ENCODE measurements around the gene KCNMB1. TPM values are rescaled to one million over a fixed set of nuclear protein-coding genes. Genes with fewer than 3 reads are reported as not detected.
A peak's percentile ranks its signal among the peaks of the same experiment; 100 is the strongest.

Gene KCNMB1
- total RNA-seq, 2 experiments from 2014 or later, result not detected

DNA sequence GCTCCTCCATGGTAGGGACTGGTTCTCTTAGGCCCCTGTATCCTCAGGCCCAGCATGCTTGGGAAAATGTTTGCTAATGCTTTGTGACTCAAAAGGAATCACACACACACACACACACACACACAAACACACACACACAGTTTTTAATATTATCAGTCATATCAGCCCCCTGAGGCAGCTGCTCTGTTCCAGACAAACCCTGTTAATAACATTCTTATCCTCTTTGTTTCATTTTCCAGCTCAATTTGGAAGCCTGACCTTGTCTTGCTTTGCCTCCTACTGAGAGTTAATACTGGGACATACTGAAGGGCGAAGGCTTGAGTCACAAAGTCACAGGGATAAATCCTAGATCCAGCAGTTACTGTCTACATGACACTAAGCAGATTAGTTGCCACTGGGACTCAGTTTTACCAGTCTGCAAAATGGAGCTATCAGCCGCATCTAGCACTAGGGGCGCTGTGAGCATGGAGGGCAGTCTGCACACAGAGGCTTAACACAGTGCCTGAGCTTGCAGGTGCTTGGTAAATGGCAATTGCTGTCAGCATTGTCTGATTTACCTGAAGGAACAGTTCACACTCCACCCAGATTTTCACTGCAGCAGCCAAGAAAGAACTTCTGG, 37.1 kb upstream of the KCNMB1 start:
- peaks cover 26% of the 10 kb centered on the region for H3K27me3 Mint-ChIP-seq
- CTCF ChIA-PET, result interaction anchor here (1.1 to 3.1 kb wide), 6 partner anchors 9 to 200 kb away, joined by 3 to 16 read pairs (median 5); no protein-coding TSS in a partner anchor
- no peaks in the 10 kb centered on the region for H3K36me3 Mint-ChIP-seq

GRCh38 chr5:170425731-170426130, 36.6 kb upstream of the KCNMB1 start:
- ATAC-seq (no peak), DNase-seq (no peak)
- H3K9me3 Mint-ChIP-seq (ENCODE audit: low read depth), result no peaks in the 10 kb centered on the region
- CTCF ChIA-PET, result interaction anchor here (1.1 to 3.1 kb wide), 4 partner anchors 9 to 159 kb away, joined by 3 to 16 read pairs (median 5); no protein-coding TSS in a partner anchor
- H3K27ac Mint-ChIP-seq, result no peak overlapping the region
- peaks cover 23% of the 10 kb centered on the region for H3K27me3 Mint-ChIP-seq
- no peaks in the 10 kb centered on the region for H3K36me3 Mint-ChIP-seq
- no peak overlapping the region for H3K4me3 Mint-ChIP-seq
- H3K4me1 Mint-ChIP-seq, result peaks cover under 1% of the 10 kb centered on the region

More for the DNA sequence above, 37.1 kb upstream of the KCNMB1 start:
- Mint-ChIP-seq H3K4me3 (no peak overlapping the region), H3K27ac (no peak overlapping the region), H3K4me1 (no peaks in the 10 kb centered on the region), H3K9me3 (ENCODE audit: low read depth) (no peaks in the 10 kb centered on the region)
- no peak for ATAC-seq
- DNase-seq, result no peak

DNA sequence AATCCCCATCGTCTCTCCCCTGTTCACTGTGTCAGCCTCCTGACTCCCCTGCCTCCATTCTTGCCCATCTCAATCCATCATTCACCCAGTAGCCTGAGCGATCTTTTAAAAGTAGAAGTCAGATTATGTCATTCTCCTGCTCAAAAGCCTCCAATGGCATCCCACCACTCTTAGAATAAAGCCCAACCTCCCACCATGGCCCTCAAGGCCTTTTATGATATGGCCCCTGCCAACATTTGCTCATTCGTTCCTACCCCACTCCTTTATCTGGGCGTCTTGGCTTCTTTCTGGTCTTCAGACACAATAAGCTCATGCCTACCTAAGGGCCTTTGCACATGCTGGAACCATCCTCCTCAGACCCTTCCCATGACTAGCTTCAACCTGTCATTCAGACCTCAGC, 35.5 kb upstream of the KCNMB1 start:
- ATAC-seq (no peak), DNase-seq (no peak)
- Mint-ChIP-seq H3K4me1 (peaks cover 2% of the 10 kb centered on the region), H3K36me3 (no peaks in the 10 kb centered on the region), H3K27me3 (peaks cover 17% of the 10 kb centered on the region), H3K9me3 (ENCODE audit: low read depth) (no peaks in the 10 kb centered on the region), H3K4me3 (no peak overlapping the region), H3K27ac (no peak overlapping the region)
- CTCF ChIA-PET, result interaction anchor here (1.2 to 3.1 kb wide), 4 partner anchors 10 to 207 kb away, joined by 4 to 16 read pairs (median 4); no protein-coding TSS in a partner anchor

- Mint-ChIP-seq H3K27ac (no peak overlapping the region), H3K9me3 (ENCODE audit: low read depth) (no peaks in the 10 kb centered on the region), H3K36me3 (no peaks in the 10 kb centered on the region), H3K4me3 (no peak overlapping the region), H3K4me1 (peaks cover 2% of the 10 kb centered on the region), H3K27me3 (peaks cover 17% of the 10 kb centered on the region)
- ATAC-seq, result no peak
- DNase-seq, result no peak
- CTCF ChIA-PET, result interaction anchor here (0.9 to 3.1 kb wide), 6 partner anchors 11 to 198 kb away, joined by 3 to 16 read pairs (median 4); no protein-coding TSS in a partner anchor
Measured at GRCh38 chr5:170423692-170424091, 34.5 kb upstream of the KCNMB1 start.

- no peaks in the 10 kb centered on the region for H3K36me3 Mint-ChIP-seq
- peaks cover 2% of the 10 kb centered on the region for H3K4me1 Mint-ChIP-seq
- CTCF ChIA-PET, result interaction anchor here (0.9 to 4.6 kb wide), 13 partner anchors 10 to 238 kb away, joined by 3 to 38 read pairs (median 4); no protein-coding TSS in a partner anchor
- H3K27me3 Mint-ChIP-seq, result peaks cover 20% of the 10 kb centered on the region
- H3K27ac Mint-ChIP-seq, result no peak overlapping the region
- H3K9me3 Mint-ChIP-seq (ENCODE audit: low read depth), result no peaks in the 10 kb centered on the region
- no peak for ATAC-seq
- DNase-seq, result no peak
- no peak overlapping the region for H3K4me3 Mint-ChIP-seq
Measured at GRCh38 chr5:170421826-170422225, 32.7 kb upstream of the KCNMB1 start.

DNA sequence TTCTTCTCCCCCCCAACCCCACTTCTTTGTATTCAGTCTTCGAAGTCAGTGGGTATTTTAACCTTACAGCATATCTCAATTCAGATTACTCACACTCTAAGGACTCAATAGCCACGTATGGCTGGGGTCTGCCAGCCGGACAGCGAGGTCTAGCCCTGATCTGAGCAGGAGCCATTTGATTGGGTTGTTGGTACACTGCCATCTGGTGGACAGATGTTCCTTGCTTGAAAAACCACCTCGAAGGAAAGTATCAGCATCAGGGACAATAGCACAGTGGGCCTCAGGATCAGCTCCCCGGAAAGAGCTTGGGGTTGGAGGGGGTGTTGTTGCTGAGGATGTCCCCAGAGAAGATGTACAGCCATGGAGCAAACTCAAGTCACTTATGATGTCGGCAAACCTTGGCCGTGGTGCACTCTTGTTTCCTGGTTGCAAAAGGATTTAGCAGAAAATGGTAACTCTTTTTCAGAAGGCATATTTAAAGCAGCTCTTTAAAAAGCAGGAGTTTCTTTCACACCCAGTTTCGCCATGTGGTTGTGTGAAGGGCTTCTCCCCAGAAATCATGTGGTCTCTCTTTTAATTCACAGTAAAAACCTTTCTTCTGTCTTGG, 31.7 kb upstream of the KCNMB1 start:
- CTCF ChIA-PET, result interaction anchor here (0.7 to 4.6 kb wide), 15 partner anchors 10 to 237 kb away, joined by 3 to 38 read pairs (median 4); no protein-coding TSS in a partner anchor
- Mint-ChIP-seq H3K27ac (no peak overlapping the region), H3K9me3 (ENCODE audit: low read depth) (no peaks in the 10 kb centered on the region), H3K4me1 (peaks cover 6% of the 10 kb centered on the region), H3K36me3 (no peaks in the 10 kb centered on the region), H3K27me3 (peaks cover 20% of the 10 kb centered on the region), H3K4me3 (no peak overlapping the region)
- ATAC-seq, result peak; percentile 61
- peak; percentile 66 for DNase-seq

DNA sequence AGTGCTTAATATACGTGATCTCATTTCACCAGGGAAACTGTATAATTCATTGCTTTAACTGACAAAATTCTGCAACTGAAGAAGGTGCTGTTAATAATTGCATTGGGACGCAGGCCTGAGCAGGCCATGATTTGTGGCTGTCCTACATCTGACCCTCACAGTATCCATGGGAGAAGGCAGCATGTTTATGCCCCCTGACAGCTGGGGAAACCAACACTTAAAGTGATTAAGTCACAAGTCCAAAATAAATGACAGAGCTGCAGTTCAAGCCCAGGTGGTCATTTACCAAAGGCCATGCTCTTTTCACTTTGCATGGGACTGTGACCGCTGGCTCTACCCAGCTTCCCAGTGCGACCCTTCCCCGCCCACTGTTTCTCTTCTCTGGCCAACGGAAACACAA, 30.5 kb upstream of the KCNMB1 start:
- CTCF ChIA-PET, result interaction anchor here (0.7 to 4.6 kb wide), 9 partner anchors 9 to 196 kb away, joined by 3 to 38 read pairs (median 3); no protein-coding TSS in a partner anchor
- Mint-ChIP-seq H3K27me3 (peaks cover 20% of the 10 kb centered on the region), H3K27ac (no peak overlapping the region), H3K4me3 (no peak overlapping the region), H3K4me1 (peaks cover 6% of the 10 kb centered on the region), H3K36me3 (no peaks in the 10 kb centered on the region), H3K9me3 (ENCODE audit: low read depth) (no peaks in the 10 kb centered on the region)
- ATAC-seq (no peak), DNase-seq (no peak)

- Mint-ChIP-seq H3K36me3 (no peaks in the 10 kb centered on the region), H3K4me1 (peaks cover 6% of the 10 kb centered on the region), H3K9me3 (ENCODE audit: low read depth) (no peaks in the 10 kb centered on the region), H3K4me3 (no peak overlapping the region), H3K27me3 (peaks cover 20% of the 10 kb centered on the region), H3K27ac (no peak overlapping the region)
- CTCF ChIA-PET, result interaction anchor here (0.9 to 4.6 kb wide), 7 partner anchors 8 to 195 kb away, joined by 3 to 38 read pairs (median 3); no protein-coding TSS in a partner anchor
- DNase-seq (no peak), ATAC-seq (no peak)
Measured at GRCh38 chr5:170418736-170419135, 29.6 kb upstream of the KCNMB1 start.

DNA sequence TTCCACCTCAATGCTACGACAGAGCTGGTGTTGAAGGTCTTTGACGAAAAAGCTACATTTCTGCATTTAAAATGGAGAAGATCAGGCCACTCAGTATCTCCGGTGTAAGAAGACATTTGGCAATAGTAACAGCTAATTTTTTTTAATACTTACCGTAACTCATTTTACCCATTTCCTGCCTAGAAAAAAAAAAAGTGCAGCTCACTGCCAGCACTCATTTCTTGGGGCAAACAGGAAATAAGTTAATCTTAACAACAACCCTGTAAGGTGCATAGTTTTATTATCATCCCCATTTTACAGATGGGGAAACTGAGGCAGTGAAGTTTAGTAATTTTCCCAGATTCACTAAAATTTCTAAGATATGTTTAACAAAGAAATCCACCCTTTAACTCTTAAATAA, 27.4 kb upstream of the KCNMB1 start:
- CTCF ChIA-PET, result interaction anchor here (0.7 to 1.8 kb wide), 3 partner anchors 9 to 190 kb away, joined by 3 to 5 read pairs (median 4); no protein-coding TSS in a partner anchor
- no peak for ATAC-seq
- Mint-ChIP-seq H3K9me3 (ENCODE audit: low read depth) (no peaks in the 10 kb centered on the region), H3K27ac (no peak overlapping the region), H3K4me3 (no peak overlapping the region), H3K36me3 (no peaks in the 10 kb centered on the region), H3K27me3 (peaks cover 7% of the 10 kb centered on the region), H3K4me1 (peaks cover 6% of the 10 kb centered on the region)
- no peak for DNase-seq

GRCh38 chr5:170414786-170415185, 25.6 kb upstream of the KCNMB1 start:
- CTCF ChIA-PET, result interaction anchor here (1.1 kb wide), 1 partner anchor 9 kb away, joined by 3 read pairs; no protein-coding TSS in a partner anchor
- no peak overlapping the region for H3K27ac Mint-ChIP-seq
- no peaks in the 10 kb centered on the region for H3K9me3 Mint-ChIP-seq (ENCODE audit: low read depth)
- DNase-seq (no peak), ATAC-seq (no peak)
- peaks cover 5% of the 10 kb centered on the region for H3K4me1 Mint-ChIP-seq
- H3K27me3 Mint-ChIP-seq, result peaks cover 7% of the 10 kb centered on the region
- no peak overlapping the region for H3K4me3 Mint-ChIP-seq
- H3K36me3 Mint-ChIP-seq, result no peaks in the 10 kb centered on the region

DNA sequence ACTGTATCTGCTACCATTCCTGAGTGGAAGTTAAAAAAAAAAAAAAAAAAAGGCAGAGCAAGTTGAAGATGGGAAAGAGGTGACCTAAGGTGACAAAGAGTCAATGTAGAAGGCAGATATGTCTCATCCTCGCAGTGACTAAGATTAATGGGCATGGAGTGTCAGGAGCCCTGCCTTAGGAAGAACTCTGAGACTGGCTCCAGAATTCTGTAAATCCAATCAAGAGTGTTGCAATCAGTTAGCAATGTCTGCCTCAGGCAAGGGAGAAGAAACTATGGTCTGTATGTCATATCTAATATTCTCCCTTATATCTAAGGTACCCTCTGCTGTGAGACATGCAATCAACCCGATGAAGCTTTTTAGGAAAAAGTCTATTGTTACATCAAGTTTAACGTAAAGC, 24.7 kb upstream of the KCNMB1 start:
- DNase-seq (no peak), ATAC-seq (no peak)
- Mint-ChIP-seq H3K4me1 (peaks cover 5% of the 10 kb centered on the region), H3K9me3 (ENCODE audit: low read depth) (no peaks in the 10 kb centered on the region), H3K27ac (no peak overlapping the region), H3K27me3 (peaks cover 4% of the 10 kb centered on the region), H3K36me3 (no peaks in the 10 kb centered on the region), H3K4me3 (no peak overlapping the region)
- CTCF ChIA-PET, result interaction anchor here (1.0 kb wide), 1 partner anchor 21 kb away, joined by 3 read pairs; no protein-coding TSS in a partner anchor

GRCh38 chr5:170411100-170411499, 21.9 kb upstream of the KCNMB1 start:
- Mint-ChIP-seq H3K4me3 (no peak overlapping the region), H3K27ac (no peak overlapping the region), H3K27me3 (peaks cover 10% of the 10 kb centered on the region), H3K9me3 (ENCODE audit: low read depth) (no peaks in the 10 kb centered on the region), H3K4me1 (peaks cover under 1% of the 10 kb centered on the region), H3K36me3 (no peaks in the 10 kb centered on the region)
- CTCF ChIA-PET, result interaction anchor here (1.0 to 2.4 kb wide), 6 partner anchors 8 to 185 kb away, joined by 3 to 5 read pairs (median 4); no protein-coding TSS in a partner anchor
- ATAC-seq, result no peak
- no peak for DNase-seq

- H3K9me3 Mint-ChIP-seq (ENCODE audit: low read depth), result no peaks in the 10 kb centered on the region
- H3K4me1 Mint-ChIP-seq, result no peaks in the 10 kb centered on the region
- DNase-seq (no peak), ATAC-seq (no peak)
- no peak overlapping the region for H3K27ac Mint-ChIP-seq
- no peaks in the 10 kb centered on the region for H3K36me3 Mint-ChIP-seq
- no peak overlapping the region for H3K4me3 Mint-ChIP-seq
- CTCF ChIA-PET, result interaction anchor here (0.8 to 2.4 kb wide), 8 partner anchors 9 to 184 kb away, joined by 3 to 5 read pairs (median 4); no protein-coding TSS in a partner anchor
- peaks cover 14% of the 10 kb centered on the region for H3K27me3 Mint-ChIP-seq
Measured at GRCh38 chr5:170410401-170410800, 21.2 kb upstream of the KCNMB1 start.

Data from activated CD8-positive, alpha-beta memory T cell treated with anti-CD3 and anti-CD28 coated beads, Interleukin-2, amount 10 ng/mL, durations not matched to agents 7 days and 5 days (primary cell).